A673 (cell line): ENCODE results near the gene CBX7. TPM values are rescaled to one million over a fixed set of nuclear protein-coding genes. Genes with fewer than 3 reads are reported as not detected.

Experiments used
- BruUV-seq: library from RNA; stranded (reverse); fragments of 400-500 nt; replicated peaks from 2 replicates; lab custom pipeline; 2021; lab: Mats Ljungman, UMichigan
- CTCF ChIA-PET: fragments of 300-600 bp; sonication (Branson Sonifier 250); formaldehyde crosslinking; loops from one replicate; lab custom pipeline; 2022; ENCODE audit warnings: antibody characterized with exemption; lab: Charles Lee
- POLR2A ChIA-PET: fragments of 300-600 bp; sonication (Branson Sonifier 250); formaldehyde crosslinking; loops from one replicate; lab custom pipeline; 2022; ENCODE audit warnings: antibody characterized with exemption; ENCODE audit not compliant: low non-redundant PET; lab: Charles Lee
- DNase-seq: peaks from one replicate; pipeline ENCODE4 v3.0.0-alpha.2; 2015; ENCODE audit warnings: low spot score
- H3K27ac ChIP-seq: fragments of 200-600 bp; sonication (generic); 2 replicates; pipeline ENCODE4 v1.5.1; 2016; ENCODE audit warnings: mixed run types, low read depth, mild to moderate bottlenecking, mixed read lengths, antibody characterized with exemption, low read length; ENCODE audit not compliant: poor library complexity, severe bottlenecking
- H3K27me3 ChIP-seq: fragments of 200-600 bp; sonication (generic); replicated peaks from 2 replicates; pipeline ENCODE4 v1.6.1; 2017; ENCODE audit warnings: mixed run types, low read depth, mild to moderate bottlenecking, mixed read lengths, antibody characterized with exemption, low read length; ENCODE audit not compliant: insufficient read depth, poor library complexity
- H3K36me3 ChIP-seq: fragments of 200-600 bp; sonication (generic); 2 replicates; pipeline ENCODE4 v1.6.1; 2016; ENCODE audit warnings: mixed run types, mild to moderate bottlenecking, mixed read lengths, antibody characterized with exemption, low read length; ENCODE audit not compliant: insufficient read depth, poor library complexity, severe bottlenecking
- H3K4me1 ChIP-seq: fragments of 200-600 bp; sonication (generic); 2 replicates; pipeline ENCODE4 v1.6.1; 2017; ENCODE audit warnings: mixed run types, mild to moderate bottlenecking, mixed read lengths, antibody characterized with exemption, low read length; ENCODE audit not compliant: insufficient read depth, poor library complexity, severe bottlenecking
- H3K4me3 ChIP-seq: fragments of 200-600 bp; sonication (generic); 2 replicates; pipeline ENCODE4 v1.5.1; 2016; ENCODE audit warnings: low read depth, mixed run types, mild to moderate bottlenecking, mixed read lengths, low read length; ENCODE audit not compliant: poor library complexity, severe bottlenecking
- H3K9me3 ChIP-seq: fragments of 200-600 bp; sonication (generic); 2 replicates; pipeline ENCODE4 v1.6.1; 2016; ENCODE audit warnings: mixed run types, low read depth, mild to moderate bottlenecking, mixed read lengths, antibody characterized with exemption, low read length; ENCODE audit not compliant: poor library complexity, severe bottlenecking
- EZH2 ChIP-seq: fragments of 200-600 bp; sonication (generic); IDR thresholded peaks from 2 replicates; pipeline ENCODE4 v1.6.1; 2017; ENCODE audit warnings: borderline replicate concordance, low read depth, mild to moderate bottlenecking, mixed read lengths, antibody characterized with exemption, low read length; ENCODE audit not compliant: poor library complexity, severe bottlenecking
- intact Hi-C: fragments of 100-400 bp; cut with micrococcal nuclease; formaldehyde crosslinking; loops from one replicate; pipeline ENCODE4 v1.10.0; 2022; ENCODE audit not compliant: unreplicated experiment
- total RNA-seq: library from RNA; stranded (reverse); gene quantifications from 2 replicates; pipeline ENCODE4 v1.2.3, GENCODE V29; 2021
- TF ChIP-seq, protein P1 (sequence below): fragments of 300-800, 200-600 bp; sonication (generic); conservative IDR thresholded peaks from 2 replicates; pipeline ENCODE4 v1.5.1; 2017; ENCODE audit warnings: low read depth, mild to moderate bottlenecking, antibody characterized with exemption, low read length, moderate library complexity, mixed read lengths

CBX7 gene
- total RNA-seq, 1 experiment from 2014 or later = 2.8 TPM

DNA sequence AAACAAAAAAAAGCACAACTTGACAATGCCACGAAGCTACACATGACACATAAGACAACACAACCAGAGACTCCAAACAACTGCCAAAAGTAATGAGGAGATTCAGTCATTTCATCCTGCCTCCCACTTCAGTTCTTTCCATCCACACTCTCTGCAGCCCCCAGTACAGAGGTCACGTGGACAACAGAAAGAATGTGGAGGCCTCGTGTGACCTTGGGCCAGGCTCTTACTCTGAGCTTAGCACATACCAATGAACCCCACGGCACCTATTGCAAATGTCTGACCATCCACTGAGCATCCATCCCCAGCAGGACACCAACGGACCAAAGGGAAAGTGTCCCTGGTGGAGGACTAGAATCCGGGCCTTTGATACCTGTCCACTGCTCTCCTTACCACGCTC is 12.5 kb downstream of the CBX7 start:
- Histone ChIP-seq H3K27me3 (no peaks in the 10 kb centered on the region), H3K36me3 (no peaks in the 10 kb centered on the region), H3K4me3 (no peak overlapping the region), H3K4me1 (peaks cover 9% of the 10 kb centered on the region), H3K9me3 (no peaks in the 10 kb centered on the region), H3K27ac (no peak overlapping the region)
- BruUV-seq = no TSS peak
- TF ChIP-seq, protein P1, sequence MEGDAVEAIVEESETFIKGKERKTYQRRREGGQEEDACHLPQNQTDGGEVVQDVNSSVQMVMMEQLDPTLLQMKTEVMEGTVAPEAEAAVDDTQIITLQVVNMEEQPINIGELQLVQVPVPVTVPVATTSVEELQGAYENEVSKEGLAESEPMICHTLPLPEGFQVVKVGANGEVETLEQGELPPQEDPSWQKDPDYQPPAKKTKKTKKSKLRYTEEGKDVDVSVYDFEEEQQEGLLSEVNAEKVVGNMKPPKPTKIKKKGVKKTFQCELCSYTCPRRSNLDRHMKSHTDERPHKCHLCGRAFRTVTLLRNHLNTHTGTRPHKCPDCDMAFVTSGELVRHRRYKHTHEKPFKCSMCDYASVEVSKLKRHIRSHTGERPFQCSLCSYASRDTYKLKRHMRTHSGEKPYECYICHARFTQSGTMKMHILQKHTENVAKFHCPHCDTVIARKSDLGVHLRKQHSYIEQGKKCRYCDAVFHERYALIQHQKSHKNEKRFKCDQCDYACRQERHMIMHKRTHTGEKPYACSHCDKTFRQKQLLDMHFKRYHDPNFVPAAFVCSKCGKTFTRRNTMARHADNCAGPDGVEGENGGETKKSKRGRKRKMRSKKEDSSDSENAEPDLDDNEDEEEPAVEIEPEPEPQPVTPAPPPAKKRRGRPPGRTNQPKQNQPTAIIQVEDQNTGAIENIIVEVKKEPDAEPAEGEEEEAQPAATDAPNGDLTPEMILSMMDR = no peak
- no peak for TF ChIP-seq EZH2
- intact Hi-C loops = no loop called here
- no peak for DNase-seq
- CTCF ChIA-PET = no interaction called here
- POLR2A ChIA-PET = no interaction called here

- Histone ChIP-seq H3K36me3 (no peaks in the 10 kb centered on the region), H3K4me1 (no peaks in the 10 kb centered on the region), H3K27ac (no peak overlapping the region), H3K9me3 (no peaks in the 10 kb centered on the region), H3K27me3 (no peaks in the 10 kb centered on the region), H3K4me3 (no peak overlapping the region)
- TF ChIP-seq, protein P1 = no peak
- no peak for TF ChIP-seq EZH2
- intact Hi-C loops = no loop called here
- POLR2A ChIA-PET = no interaction called here
- BruUV-seq = no TSS peak
- no peak for DNase-seq
- CTCF ChIA-PET = interaction anchor here (0.7 kb wide), 2 partner anchors 124 to 299 kb away, joined by 5 read pairs; partner anchors contain the start of gene APOBEC3C
These were observed 14.0 kb downstream of the CBX7 start for GRCh38 chr22:39138357-39138997.

GRCh38 chr22:39136317-39136716 is 16.2 kb downstream of the CBX7 start:
- H3K4me1 ChIP-seq = no peaks in the 10 kb centered on the region
- no peak overlapping the region for H3K27ac ChIP-seq
- no peak for DNase-seq
- H3K9me3 ChIP-seq = no peaks in the 10 kb centered on the region
- no TSS peak for BruUV-seq
- H3K4me3 ChIP-seq = no peak overlapping the region
- ChIA-PET POLR2A (no interaction called here), CTCF (interaction anchor here (0.5 to 1.6 kb wide), 2 partner anchors 118 to 180 kb away, joined by 5 read pairs; no protein-coding TSS in a partner anchor)
- TF ChIP-seq, protein P1 = no peak
- no peak for TF ChIP-seq EZH2
- H3K27me3 ChIP-seq = no peaks in the 10 kb centered on the region
- H3K36me3 ChIP-seq = no peaks in the 10 kb centered on the region
- intact Hi-C loops = no loop called here
